GM19240 (cell line): ENCODE measurements around the gene JAKMIP1.
"Not testable (repeated sequence)": the region's sequence is repeated elsewhere in the genome, so short reads cannot be mapped to it uniquely, and the experiment has no call there.

Experiments used
- DNase-seq: peaks from one replicate; pipeline ENCODE4 v3.0.0; 2011; ENCODE audit warnings: low spot score; ENCODE audit not compliant: insufficient read length

JAKMIP1 gene

GRCh38 chr4:5995901-5996623 lies 204.3 kb downstream of the JAKMIP1 start:
- DNase-seq: no peak

GRCh38 chr4:5993876-5994811 lies 206.2 kb downstream of the JAKMIP1 start:
- no peak for DNase-seq

GRCh38 chr4:5993346-5993745 lies 207.0 kb downstream of the JAKMIP1 start:
- not testable (repeated sequence) for DNase-seq

GRCh38 chr4:5992828-5993321 lies 207.5 kb downstream of the JAKMIP1 start:
- DNase-seq: no peak

- DNase-seq: no peak
Observed at GRCh38 chr4:5992171-5992827, 208.1 kb downstream of the JAKMIP1 start.

- no peak for DNase-seq
Observed at GRCh38 chr4:5991405-5991804, 208.9 kb downstream of the JAKMIP1 start.

GRCh38 chr4:5990446-5991160 lies 209.7 kb downstream of the JAKMIP1 start:
- DNase-seq: no peak

GRCh38 chr4:5989236-5990225 lies 210.8 kb downstream of the JAKMIP1 start:
- no peak for DNase-seq

- no peak for DNase-seq
Observed at GRCh38 chr4:5988086-5988845, 212.1 kb downstream of the JAKMIP1 start.

GRCh38 chr4:5984843-5985242 lies 215.5 kb downstream of the JAKMIP1 start:
- no peak for DNase-seq

- no peak for DNase-seq
Observed at GRCh38 chr4:5982156-5982973, 218.0 kb downstream of the JAKMIP1 start.

- DNase-seq: no peak
Observed at GRCh38 chr4:5980436-5981155, 219.8 kb downstream of the JAKMIP1 start.

GRCh38 chr4:5979981-5980380 lies 220.4 kb downstream of the JAKMIP1 start:
- no peak for DNase-seq

- no peak for DNase-seq
Observed at GRCh38 chr4:5976921-5977320, 223.4 kb downstream of the JAKMIP1 start.

- DNase-seq: no peak
Observed at GRCh38 chr4:5976431-5976830, 223.9 kb downstream of the JAKMIP1 start.
